SH-SY5Y (cell line): Measurements from ENCODE around the gene CERCAM.

Experiments
- GATA2 ChIP-seq: IDR thresholded peaks from 2 replicates; pipeline ENCODE4 v1.6.1; 2011; ENCODE audit warnings: mild to moderate bottlenecking, low read depth, low read length
- GATA3 ChIP-seq: IDR thresholded peaks from 2 replicates; pipeline ENCODE4 v1.6.1; 2011; ENCODE audit warnings: low read depth, mild to moderate bottlenecking, low read length, moderate library complexity

DNA sequence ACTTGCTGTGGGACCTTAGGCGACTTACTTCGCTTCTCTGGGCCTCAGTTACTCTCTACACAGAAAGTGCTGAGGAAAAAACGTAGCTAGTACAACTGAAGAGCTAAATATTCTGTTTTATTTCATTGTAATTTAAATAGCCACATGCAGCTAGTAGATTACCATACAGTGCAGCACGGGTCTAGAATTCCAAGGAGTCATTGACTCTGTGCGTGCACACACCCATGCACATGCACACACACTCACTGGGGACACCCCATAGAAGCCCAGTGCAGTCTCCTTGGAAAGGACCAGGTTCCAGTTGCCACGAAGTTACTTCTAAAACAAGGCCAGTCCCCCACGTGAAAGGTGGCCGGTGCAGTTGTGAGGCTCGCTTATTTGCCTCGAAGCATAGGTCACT, 32.5 kb upstream of the CERCAM start:
- TF ChIP-seq GATA2 = no peak
- TF ChIP-seq GATA3 = no peak
